Aorta (tissue), 5 donors: ENCODE measurements around the gene RARG. TPM values are rescaled to one million over a fixed set of nuclear protein-coding genes. Genes with fewer than 3 reads are reported as not detected.
"Not testable (repeated sequence)": the region's sequence is repeated elsewhere in the genome, so short reads cannot be mapped to it uniquely, and the experiment has no call there.

Source experiments
- ATAC-seq: fragments of 200-7000 bp; cut with Tn5 transposase; one replicate; pipeline ENCODE4 v1.9.1; 2022; ENCODE audit warnings: moderate library complexity; ENCODE audit not compliant: low FRiP score
- DNase-seq, 2 donors: peaks; one replicate each; pipeline ENCODE4 v3.0.0-alpha.2; 2020
- H3K27ac ChIP-seq, 2 donors: one replicate each; pipeline ENCODE4 v1.5.1; 2013; ENCODE audit warnings: low read length in 2 of 2, mild to moderate bottlenecking in 2 of 2, moderate library complexity in 2 of 2, control low read depth in 1 of 2, inconsistent platforms in 1 of 2, low read depth in 1 of 2
- H3K27me3 ChIP-seq, 2 donors: one replicate each; pipeline ENCODE4 v1.6.1; 2013; ENCODE audit warnings: control low read depth in 1 of 2, low read length in 1 of 2, mild to moderate bottlenecking in 1 of 2, moderate library complexity in 1 of 2; ENCODE audit not compliant: insufficient read depth in 2 of 2, control insufficient read depth in 1 of 2
- H3K36me3 ChIP-seq, 2 donors: one replicate each; pipeline ENCODE4 v1.6.1; 2013; ENCODE audit warnings: control low read depth in 1 of 2, low read length in 1 of 2, mild to moderate bottlenecking in 1 of 2; ENCODE audit not compliant: insufficient read depth in 2 of 2, control insufficient read depth in 1 of 2
- H3K4me1 ChIP-seq, 2 donors: one replicate each; pipeline ENCODE4 v1.6.1; 2013; ENCODE audit warnings: low read length in 2 of 2, control low read depth in 1 of 2, mild to moderate bottlenecking in 1 of 2, moderate library complexity in 1 of 2; ENCODE audit not compliant: insufficient read depth in 2 of 2, control insufficient read depth in 1 of 2
- H3K4me3 ChIP-seq, 2 donors: one replicate each; pipeline ENCODE4 v1.5.1; 2013; ENCODE audit warnings: low read length in 2 of 2, control low read depth in 1 of 2, mild to moderate bottlenecking in 1 of 2
- H3K9me3 ChIP-seq: one replicate; pipeline ENCODE4 v1.6.1; 2013; ENCODE audit warnings: mild to moderate bottlenecking, low read length; ENCODE audit not compliant: control insufficient read depth
- WGBS, 2 donors: extraction: QIAGEN DNeasy Blood & Tissue Kit; methylation state at CpG; one replicate each; pipeline ENCODE4 v1.1.7; 2013; 5-methylcytosine and 5-hydroxymethylcytosine counted together
- intact Hi-C, 2 donors: fragments of 100-400 bp; cut with DNase I; formaldehyde crosslinking; loops; one replicate each; pipeline versions ENCODE4 v1.14.2 to v1.15.0; 2022
- polyA plus RNA-seq, 2 donors: library from polyadenylated mRNA; stranded (reverse); fragments of 200-250 nt; gene quantifications; one replicate each; pipeline ENCODE4 v1.2.3, GENCODE V29; 2013
- total RNA-seq, 2 donors: library from RNA; stranded (reverse); fragmentation: NEBNext Ultra II Directional; extraction: Animal tissue kit (Norgen Biotek cat#: 25700); gene quantifications; one replicate each; pipeline ENCODE4 v1.2.1, GENCODE V29; 2021
- donor health status: healthy with polysubstance abuse.
- donor health status: Bipolar disorder and iron deficiency.
- donor health status: DM: no; HTN: no; CAD: no.
- donor health status: DM: no; HTN: no; CAD: no.
- donor health status: DM: yes; HTN: yes; CAD: no.

Gene RARG
- total and polyA plus RNA-seq, 4 donors, result 14.5 to 63.9 (median 34.1) TPM

DNA sequence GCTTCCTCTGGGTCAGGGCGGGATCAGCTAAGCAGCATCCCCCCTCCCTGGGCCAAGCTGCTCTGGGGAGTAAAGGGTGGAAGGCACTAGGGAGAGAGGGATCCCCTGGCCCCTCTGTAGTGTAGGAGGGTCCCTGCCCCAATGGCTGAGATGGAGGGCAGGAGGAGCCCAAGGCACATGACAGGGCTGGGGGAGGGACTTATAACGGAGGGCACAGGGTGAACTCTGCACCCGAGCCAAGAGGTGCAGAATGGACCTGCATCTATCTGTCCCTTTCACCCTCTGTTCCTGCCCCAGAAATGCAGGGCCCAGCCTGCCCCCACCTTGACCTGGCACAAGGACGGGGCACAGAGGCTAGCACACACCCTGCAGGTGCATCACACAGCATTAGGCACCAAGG, 21.2 kb downstream of the RARG start:
- 68 to 70% methylated on average over 4 of the region's 4 CpGs for WGBS, 2 donors
- no peak for ATAC-seq
- intact Hi-C loops, result no loop called here
- peaks cover 0 to 7% of the 10 kb centered on the region in 2 donors for H3K36me3 ChIP-seq
- H3K27ac ChIP-seq, result no peak overlapping the region
- H3K27me3 ChIP-seq, result no peaks in the 10 kb centered on the region
- no peak overlapping the region for H3K4me3 ChIP-seq
- no peaks in the 10 kb centered on the region for H3K4me1 ChIP-seq
- peak; percentile 38 to 68 for DNase-seq
- no peaks in the 10 kb centered on the region for H3K9me3 ChIP-seq

- H3K4me3 ChIP-seq, result no peak overlapping the region
Measured at GRCh38 chr12:53208877-53209463, 23.0 kb downstream of the RARG start.

DNA sequence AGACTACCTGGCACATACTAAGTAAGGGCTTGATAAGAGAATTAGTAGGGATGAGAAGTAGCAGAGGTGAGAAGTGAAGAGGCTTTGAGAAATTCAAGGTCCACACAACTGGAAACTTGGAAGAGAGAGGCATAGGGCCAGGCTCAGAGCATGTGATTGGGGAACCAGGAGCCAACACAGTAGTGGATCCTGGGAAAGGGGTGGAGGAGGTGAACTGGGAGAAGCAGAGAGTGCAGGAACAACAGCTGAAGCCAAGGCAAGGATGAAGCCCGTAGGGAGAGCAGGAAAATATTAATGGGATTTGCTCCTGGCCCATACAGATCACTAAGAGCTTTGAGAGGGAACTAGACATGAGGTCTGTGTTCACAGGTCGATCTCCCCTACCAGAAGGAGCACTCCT, 23.6 kb downstream of the RARG start:
- no peak for ATAC-seq

More at GRCh38 chr12:53208877-53209463, 23.0 kb downstream of the RARG start:
- no peak for ATAC-seq
- Histone ChIP-seq H3K27me3 (no peaks in the 10 kb centered on the region), H3K4me1 (no peaks in the 10 kb centered on the region), H3K27ac (no peak overlapping the region), H3K9me3 (no peaks in the 10 kb centered on the region), H3K36me3 (peaks cover 0 to 3% of the 10 kb centered on the region in 2 donors)
- intact Hi-C loops, result no loop called here
- peak in 1 of 2 donors; percentile 47 for DNase-seq
- WGBS, 2 donors, result 73 to 74% methylated on average over 7 of the region's 7 CpGs

GRCh38 chr12:53207042-53207441, 25.0 kb downstream of the RARG start, which contains the start of gene ITGB7:
ITGB7 (minus strand) TSS chr12:53207251; CDS start chr12:53200443, 6,808 bp downstream.
- Histone ChIP-seq H3K36me3 (peaks cover 0 to 3% of the 10 kb centered on the region in 2 donors), H3K4me1 (no peaks in the 10 kb centered on the region), H3K27me3 (no peaks in the 10 kb centered on the region), H3K9me3 (no peaks in the 10 kb centered on the region), H3K4me3 (no peak within 1 kb of the TSS), H3K27ac (no peak within 1 kb of the TSS)
- ATAC-seq (no peak), DNase-seq (peak; percentile 49 to 51)
- intact Hi-C loops, result no loop called here
- whole genome bisulfite sequencing, 2 donors, result 63 to 64% methylated on average over 5 of the region's 5 CpGs

More for the DNA sequence above, 23.6 kb downstream of the RARG start:
- Histone ChIP-seq H3K9me3 (no peaks in the 10 kb centered on the region), H3K27me3 (no peaks in the 10 kb centered on the region), H3K27ac (no peak overlapping the region), H3K4me1 (no peaks in the 10 kb centered on the region), H3K36me3 (peaks cover 0 to 3% of the 10 kb centered on the region in 2 donors), H3K4me3 (no peak overlapping the region)
- 38 to 51% methylated on average over 2 of the region's 2 CpGs for WGBS, 2 donors
- intact Hi-C loops, result no loop called here
- peak; percentile 12 to 39 for DNase-seq

GRCh38 chr12:53205747-53206419, 26.1 kb downstream of the RARG start:
- WGBS, 2 donors, result 83 to 84% methylated on average over 7 of the region's 7 CpGs
- Histone ChIP-seq H3K36me3 (no peaks in the 10 kb centered on the region), H3K4me1 (no peaks in the 10 kb centered on the region), H3K27ac (no peak overlapping the region), H3K9me3 (no peaks in the 10 kb centered on the region), H3K27me3 (no peaks in the 10 kb centered on the region), H3K4me3 (no peak overlapping the region)
- intact Hi-C loops, result no loop called here
- ATAC-seq (no peak), DNase-seq (peak; percentile 73 to 81)

DNA sequence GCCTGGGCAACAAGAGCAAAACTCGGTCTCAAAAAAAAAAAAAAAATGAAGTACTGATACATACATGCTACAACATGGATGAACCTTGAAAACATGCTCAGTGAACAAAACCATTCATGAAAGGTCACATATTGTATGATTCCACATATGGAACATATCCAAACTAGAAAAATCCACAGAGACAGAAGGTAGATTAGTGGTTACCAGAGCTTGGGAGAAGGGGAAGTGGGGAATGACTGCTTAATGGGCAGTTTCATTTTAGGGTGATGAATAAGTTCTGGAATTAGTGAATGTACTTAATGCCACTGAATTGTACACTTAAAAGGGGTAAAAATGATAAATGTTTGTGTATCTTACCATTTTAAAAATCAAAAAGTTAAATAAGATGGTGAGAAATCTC, 27.7 kb downstream of the RARG start:
- no peak for ATAC-seq
- H3K4me1 ChIP-seq, result no peaks in the 10 kb centered on the region
- H3K27ac ChIP-seq, result no peak overlapping the region
- no peak overlapping the region for H3K4me3 ChIP-seq
- H3K27me3 ChIP-seq, result no peaks in the 10 kb centered on the region
- WGBS, 2 donors, result 93 to 100% methylated on average over 1 of the region's 1 CpG
- no peak for DNase-seq
- no peaks in the 10 kb centered on the region for H3K9me3 ChIP-seq
- intact Hi-C loops, result no loop called here
- H3K36me3 ChIP-seq, result no peaks in the 10 kb centered on the region

- H3K36me3 ChIP-seq, H3K4me1 ChIP-seq, intact Hi-C loops, H3K27ac ChIP-seq, H3K4me3 ChIP-seq, H3K27me3 ChIP-seq, H3K9me3 ChIP-seq, ATAC-seq: not testable (repeated sequence)
- 93% methylated on average over 7 of the region's 7 CpGs for WGBS, 2 donors
- peak in 1 of 2 donors; percentile 30 for DNase-seq
Measured at GRCh38 chr12:53202316-53202715, 29.7 kb downstream of the RARG start.

DNA sequence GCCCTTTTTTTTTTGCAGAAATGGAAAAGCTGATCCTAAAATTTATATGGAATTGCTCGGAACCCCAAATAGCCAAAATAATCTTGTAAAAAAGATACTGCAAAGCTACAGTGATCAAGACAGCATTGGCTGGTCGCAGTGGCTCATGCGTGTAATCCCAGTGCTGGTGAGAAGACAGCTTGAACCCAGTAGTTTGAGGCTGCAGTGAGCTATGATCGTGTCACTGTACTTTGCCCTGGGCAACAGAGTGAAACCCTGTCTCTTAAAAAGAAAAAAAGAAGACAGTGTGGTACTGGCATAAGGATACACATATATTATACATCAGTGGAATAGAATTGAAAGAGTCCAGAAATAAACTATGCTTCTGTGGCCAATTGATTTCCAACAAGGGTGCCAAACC, 30.4 kb downstream of the RARG start:
- 94% methylated on average over 4 of the region's 4 CpGs for WGBS, 2 donors
- Histone ChIP-seq H3K27ac (no peak overlapping the region), H3K4me1 (no peaks in the 10 kb centered on the region), H3K9me3 (no peaks in the 10 kb centered on the region), H3K4me3 (no peak overlapping the region), H3K36me3 (no peaks in the 10 kb centered on the region), H3K27me3 (no peaks in the 10 kb centered on the region)
- no peak for ATAC-seq
- intact Hi-C loops, result no loop called here
- DNase-seq, result peak in 1 of 2 donors; percentile 7

- WGBS, 2 donors, result 14 to 18% methylated on average over 1 of the region's 1 CpG
- no peak for DNase-seq
- Histone ChIP-seq H3K4me1 (no peaks in the 10 kb centered on the region), H3K9me3 (no peaks in the 10 kb centered on the region), H3K27ac (no peak overlapping the region), H3K36me3 (no peaks in the 10 kb centered on the region), H3K4me3 (no peak overlapping the region), H3K27me3 (no peaks in the 10 kb centered on the region)
- ATAC-seq, result no peak
- intact Hi-C loops, result no loop called here
Measured at GRCh38 chr12:53201177-53201541, 30.9 kb downstream of the RARG start.
